Stimulated activated CD4-positive, alpha-beta T cell treated with anti-CD3 and anti-CD28 coated beads, Interleukin-12 subunit alpha, Interleukin-12 subunit beta, amount 100 ng/mL, for 24 hours (primary cell): ENCODE measurements around the gene SCNN1B.

Experiments used
- DNase-seq, 2 experiments: peaks; one replicate each; pipeline ENCODE4 v3.0.0-alpha.2; 2020; ENCODE audit warnings: low read depth in 2 of 2

SCNN1B gene

DNA sequence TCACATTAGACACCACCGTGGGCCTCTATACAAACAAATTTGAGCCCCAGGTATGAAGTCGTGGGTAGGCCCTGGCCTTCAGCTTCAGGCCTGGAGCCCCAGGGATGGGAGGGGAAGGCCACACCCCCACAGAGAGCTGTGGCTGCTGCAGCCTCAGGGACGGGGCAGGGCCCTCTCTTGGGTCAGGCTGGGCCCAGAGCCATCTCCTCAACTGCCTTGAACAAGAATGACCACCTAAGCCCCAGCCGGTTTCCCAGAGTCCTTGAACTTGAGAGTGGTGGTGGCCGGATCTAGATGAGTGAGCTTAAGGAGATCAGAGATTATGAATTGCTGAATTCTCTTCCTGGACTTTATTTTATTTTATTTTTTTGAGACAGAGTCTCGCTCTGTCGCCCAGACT lies 18.6 kb downstream of the SCNN1B start:
- no peak for DNase-seq

DNA sequence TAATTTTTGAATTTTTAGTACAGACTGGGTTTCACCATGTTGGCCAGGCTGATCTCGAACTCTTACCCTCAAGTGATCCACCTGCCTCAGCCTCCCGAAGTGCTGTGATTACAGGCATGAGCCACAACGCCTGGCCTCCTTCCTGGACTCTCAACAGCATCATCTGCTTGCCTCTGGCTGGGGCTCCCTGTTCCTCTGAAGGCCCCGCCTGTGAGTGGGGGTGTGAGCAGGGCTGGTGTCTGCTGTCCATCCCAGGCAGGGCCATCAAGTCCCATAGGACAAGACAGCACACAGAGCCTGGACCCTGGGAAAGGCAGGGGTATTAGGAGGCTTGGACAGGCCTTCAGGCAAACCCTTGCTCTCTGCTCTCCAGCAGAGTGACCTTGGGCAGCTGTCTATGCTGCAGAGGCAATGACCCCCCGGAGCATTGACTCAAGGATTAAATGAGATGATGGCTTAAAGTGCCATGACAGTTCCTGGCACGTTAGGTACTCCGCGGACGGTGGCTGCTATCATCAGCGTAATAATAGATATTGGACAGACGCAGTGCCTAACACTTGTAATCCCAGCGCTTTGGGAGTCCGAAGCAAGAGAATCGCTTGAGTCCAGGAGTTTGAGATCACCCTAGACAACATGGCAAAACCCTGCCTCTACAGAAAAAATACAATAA lies 19.2 kb downstream of the SCNN1B start:
- DNase-seq, result no peak

DNA sequence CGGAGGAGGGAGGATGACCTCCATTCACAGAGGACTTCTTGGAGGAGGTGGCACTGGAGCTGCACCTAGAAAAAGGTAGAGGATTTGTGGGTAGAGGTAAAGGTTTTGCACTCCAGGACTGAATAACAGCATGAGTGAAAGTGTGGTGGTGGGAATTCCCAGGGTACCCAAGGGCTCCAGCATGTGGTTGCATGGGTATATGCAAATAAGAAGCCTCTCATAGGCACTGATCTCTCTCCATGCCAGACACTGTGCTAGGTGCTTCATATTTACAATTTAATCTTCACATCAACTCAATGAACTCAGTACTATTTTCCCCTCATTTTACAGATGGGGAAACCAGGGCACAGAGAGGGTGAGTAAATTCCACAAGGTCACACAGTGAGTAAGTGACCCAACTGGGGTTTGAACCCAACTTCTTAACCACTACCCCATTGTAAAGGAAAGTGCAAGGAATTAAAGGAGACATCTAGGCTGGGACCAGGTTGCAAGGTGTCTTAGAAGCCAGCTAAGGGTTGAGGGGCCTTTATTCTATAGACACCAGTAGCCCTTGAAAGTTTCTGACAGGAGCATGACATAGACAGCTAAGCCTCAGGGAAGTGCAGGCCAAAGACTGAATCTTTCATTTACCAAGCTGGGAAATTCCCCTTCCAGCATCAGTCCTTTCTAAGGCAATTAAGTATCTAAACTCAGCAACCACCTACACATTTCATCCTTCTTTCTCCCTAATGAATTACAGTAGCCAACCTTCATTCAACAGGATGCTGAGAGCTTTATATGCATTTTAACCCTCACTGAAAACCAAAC lies 21.3 kb downstream of the SCNN1B start:
- no peak for DNase-seq

DNA sequence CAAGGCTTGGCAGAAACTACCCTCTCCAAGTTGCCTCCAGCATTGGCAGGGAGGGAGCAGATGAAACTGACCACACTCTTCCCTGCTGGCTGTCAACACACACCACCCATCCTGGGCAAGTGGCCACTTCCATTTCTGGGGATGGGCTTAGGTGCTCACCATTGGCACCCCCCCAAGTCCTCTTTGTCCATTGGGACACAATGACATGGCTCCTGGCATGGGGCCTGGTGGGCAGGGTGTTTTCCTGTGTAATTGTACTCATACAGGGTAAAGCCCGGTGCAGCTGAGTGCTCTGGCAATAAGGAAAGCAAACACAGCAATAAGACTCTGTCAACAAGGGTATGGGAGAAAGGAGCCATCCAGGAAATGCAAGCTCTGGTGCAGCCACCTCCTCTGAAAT lies 22.6 kb downstream of the SCNN1B start:
- no peak for DNase-seq

DNA sequence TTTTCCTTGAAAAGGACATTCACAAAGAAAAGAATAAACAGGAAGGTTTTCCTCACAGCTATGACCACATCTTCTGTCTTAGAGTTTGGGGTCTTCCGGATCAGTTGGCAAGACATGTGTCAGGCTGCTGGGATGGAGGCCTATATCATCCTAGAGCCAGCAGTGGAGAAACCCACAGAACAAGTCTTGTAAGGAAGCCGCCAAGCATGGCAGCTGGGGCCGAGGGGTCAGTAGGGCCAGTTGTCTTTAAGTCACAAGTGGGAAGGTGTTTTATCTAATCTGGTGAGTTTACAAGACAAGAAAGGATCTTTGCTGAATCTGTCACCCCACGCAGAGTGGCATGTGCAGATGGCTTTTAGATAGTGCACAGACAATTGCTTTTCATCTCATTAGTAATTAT lies 25.7 kb downstream of the SCNN1B start:
- no peak for DNase-seq

DNA sequence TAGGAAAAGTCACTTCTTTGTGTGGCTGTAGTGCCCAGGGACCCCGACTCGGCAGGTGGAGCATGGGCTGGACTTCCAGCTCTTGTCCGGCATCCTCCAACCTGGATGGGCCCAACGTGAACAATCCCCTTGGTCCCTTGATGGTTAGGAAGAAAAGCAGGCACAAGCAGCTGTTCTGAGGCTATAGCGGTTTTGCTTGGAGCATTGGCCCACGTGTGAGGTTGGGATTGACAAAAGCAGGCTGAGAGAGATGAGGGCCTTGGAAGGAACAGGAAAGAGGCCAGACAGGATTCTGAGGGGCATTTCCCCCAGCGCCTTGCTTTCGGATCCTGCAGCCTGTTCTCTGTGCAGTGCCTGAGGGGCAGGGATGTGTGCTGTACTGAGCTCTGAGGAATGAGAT lies 28.1 kb downstream of the SCNN1B start:
- no peak for DNase-seq

DNA sequence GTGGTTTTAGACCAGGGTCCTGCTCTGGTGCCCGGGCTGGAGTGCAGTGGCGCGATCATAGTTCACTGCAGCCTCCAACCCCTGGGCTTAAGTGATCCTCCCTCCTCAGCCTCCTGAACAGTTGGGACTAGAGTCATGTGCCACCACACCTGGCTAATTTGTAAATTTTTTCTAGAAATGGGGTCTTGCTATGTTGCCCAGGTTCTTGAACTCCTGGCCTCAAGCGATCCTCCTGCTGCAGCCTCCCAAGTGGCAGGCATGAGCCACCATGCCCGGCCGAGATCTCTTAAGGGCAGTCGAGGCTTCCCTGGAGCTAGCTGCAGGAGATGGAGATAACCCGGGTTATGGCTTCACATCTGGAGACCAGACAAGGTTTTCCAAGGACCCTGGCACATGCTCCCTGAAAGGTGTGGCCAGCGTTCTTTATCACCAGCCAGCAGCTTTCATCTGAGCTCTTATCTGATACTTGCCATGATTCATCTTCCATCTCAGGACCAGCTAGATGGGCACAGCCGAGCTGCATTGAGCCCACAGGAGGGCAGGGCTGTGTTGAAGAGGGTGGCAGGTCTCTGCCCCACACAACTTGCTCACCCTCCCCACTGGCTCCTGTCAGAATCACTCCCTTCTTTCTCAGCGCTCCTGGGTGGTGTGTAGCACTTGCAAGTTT lies 28.6 kb downstream of the SCNN1B start:
- no peak for DNase-seq

DNA sequence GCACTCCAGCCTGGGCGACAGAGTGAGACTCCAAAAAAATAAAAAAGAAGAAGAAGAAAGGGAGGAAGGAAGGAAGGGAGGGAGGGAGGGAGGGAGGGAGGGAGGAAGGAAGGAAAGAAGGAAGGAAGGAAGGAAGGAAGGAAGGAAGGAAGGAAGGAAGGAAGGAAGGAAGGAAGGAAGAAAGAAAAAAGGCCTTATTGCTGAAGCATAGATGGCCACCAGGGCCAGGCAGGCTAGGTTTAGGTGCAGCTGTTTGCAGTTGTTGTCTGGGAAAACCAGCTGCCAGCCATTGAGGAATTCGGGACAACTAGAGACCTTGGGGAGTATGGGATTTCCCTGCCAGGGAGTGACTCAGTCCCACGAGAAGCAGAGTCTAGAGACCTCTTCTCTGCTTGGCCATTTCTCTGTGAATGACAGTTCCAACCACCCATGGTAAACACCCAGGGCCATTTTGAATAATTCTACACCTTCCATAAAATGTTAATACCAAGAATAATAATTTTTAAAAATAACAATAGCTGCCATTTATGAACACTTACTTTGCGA lies 31.0 kb downstream of the SCNN1B start:
- DNase-seq, result no peak

DNA sequence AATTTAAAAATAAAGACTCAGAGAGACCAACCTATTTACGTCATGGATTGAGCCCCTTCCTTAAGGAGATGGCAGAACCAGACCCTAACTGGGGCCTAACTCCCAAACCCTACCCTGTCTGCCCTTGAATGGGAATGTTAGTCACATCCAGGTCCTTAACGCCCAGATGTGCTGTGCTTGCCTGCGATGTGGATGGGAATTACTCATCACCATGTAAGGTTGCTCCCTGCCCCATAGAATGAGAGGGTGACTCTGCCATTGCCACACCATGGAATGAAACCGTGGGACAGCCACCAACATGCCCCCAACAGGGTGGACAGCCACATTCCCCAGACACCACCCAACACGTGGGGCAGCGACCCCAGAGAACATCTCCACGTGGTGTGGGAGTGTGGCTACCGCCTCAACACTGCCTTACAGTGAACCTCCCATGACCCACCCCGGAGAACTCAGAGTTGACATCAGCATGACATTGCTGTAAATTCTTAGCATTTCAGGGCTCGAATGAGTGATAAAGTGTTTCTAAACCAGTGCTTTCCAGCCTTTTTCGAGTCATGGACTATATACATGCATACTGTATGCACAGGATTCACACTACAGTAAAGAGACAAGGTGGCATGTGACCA lies 31.8 kb downstream of the SCNN1B start:
- no peak for DNase-seq

DNA sequence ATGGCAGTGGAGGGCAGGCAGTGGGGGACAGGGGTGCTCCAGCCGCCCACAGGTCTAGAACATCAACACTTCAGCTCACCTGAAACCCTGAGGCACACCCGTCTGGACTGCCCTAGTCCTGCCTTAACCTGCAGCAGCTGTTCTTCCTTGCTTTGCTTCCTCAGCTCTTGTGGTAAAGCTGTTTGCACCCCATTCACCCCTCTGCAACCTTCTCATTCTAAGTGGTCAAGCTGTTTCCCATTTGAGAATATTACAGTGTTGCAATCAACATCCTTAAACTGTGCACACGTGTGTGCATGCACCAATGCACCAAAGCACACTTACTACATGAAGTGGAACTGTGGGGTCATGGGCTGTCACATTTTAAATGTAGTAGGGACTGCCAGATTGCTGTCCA lies 32.4 kb downstream of the SCNN1B start:
- no peak for DNase-seq

DNA sequence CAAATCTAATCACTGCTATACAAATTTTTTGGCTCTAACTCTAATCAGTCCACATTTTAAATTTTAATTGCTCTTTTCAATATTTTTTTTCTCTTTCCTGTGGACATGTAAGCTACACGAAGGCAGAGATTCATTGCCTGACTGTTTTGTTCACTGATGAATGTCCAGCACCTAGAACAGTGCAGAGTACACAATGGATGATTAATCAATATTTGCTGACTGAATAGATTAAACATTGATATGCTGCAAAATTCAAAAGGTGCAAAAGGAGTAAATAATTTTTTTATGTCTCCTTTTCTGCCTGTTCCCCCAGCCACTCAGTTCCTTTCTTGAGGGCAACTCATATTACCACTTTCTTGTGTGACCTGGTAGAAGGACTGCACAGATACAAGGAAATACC lies 32.8 kb downstream of the SCNN1B start:
- no peak for DNase-seq

DNA sequence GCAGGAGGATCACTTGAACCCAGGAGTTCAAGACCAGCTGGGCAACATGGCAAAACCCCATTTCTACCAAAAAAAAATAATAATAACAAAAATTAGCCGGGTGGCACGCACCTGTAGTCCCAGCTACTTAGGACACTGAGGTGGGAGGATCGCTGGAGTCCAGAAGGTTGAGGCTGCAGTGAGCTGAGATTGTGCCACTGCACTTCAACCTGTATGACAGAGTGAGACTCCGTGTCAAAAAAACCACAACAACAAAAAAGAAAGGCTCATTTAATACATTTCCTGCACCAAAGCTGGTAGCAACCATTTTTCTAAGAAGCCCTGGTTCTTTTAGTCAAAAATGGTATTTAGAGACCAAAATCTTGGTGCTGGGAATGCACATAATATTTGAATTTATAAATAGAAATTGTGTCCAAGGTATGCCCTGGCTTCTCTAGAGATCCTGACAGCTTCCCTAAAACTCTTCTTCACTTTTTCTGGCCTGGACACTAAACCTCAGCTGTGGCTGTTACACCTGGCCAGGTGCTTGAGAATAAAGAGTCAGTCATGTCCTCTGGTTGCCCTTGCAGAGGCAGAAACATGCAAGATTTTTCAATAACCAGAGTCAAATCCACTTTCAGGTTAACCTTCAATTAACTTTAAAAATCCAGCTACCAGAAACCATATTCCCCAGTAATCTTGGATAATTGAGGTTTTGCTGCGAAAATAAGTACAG lies 35.9 kb downstream of the SCNN1B start:
- DNase-seq, result no peak

DNA sequence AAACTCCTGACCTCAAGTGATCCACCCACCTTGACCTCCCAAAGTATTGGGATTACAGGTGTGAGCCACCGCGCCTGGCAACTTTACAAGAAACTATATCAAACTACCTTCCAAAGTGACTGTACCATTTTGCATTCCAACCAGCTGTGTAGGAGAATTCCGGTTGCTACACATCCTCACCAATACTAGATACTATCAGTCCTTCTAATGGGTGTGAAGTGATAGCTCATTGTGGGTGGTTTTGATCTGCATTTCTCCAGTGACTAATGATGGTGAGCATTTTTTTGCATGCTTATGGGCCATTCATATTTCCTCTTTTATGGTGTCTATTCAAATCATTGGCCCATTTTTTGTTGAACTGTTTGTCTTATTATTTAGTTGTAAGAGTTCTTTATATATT lies 37.7 kb downstream of the SCNN1B start:
- no peak for DNase-seq

DNA sequence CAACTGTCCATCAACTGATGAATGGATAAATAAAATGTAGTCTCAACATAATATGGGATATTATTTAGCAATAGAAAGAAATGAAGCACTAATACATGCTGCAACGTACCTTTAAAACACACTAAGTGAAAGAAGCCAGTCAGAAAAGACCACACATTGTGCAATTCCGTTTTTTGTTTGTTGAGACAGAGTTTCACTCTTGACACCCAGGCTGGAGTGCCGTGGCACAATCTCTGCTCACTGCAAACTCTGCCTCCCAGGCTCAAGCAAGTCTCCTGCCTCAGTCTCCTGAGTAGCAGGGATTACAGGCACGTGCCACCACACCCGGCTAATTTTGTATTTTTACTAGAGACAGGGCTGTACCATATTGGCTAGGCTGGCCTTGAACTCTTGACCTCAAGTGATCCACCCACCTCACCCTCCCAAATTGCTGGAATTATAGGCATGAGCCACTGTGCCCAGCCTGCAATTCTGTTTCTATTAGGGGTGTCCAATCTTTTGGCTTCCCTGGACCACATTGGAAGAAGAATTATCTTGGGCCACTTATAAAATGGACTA lies 40.1 kb downstream of the SCNN1B start:
- DNase-seq, result no peak

DNA sequence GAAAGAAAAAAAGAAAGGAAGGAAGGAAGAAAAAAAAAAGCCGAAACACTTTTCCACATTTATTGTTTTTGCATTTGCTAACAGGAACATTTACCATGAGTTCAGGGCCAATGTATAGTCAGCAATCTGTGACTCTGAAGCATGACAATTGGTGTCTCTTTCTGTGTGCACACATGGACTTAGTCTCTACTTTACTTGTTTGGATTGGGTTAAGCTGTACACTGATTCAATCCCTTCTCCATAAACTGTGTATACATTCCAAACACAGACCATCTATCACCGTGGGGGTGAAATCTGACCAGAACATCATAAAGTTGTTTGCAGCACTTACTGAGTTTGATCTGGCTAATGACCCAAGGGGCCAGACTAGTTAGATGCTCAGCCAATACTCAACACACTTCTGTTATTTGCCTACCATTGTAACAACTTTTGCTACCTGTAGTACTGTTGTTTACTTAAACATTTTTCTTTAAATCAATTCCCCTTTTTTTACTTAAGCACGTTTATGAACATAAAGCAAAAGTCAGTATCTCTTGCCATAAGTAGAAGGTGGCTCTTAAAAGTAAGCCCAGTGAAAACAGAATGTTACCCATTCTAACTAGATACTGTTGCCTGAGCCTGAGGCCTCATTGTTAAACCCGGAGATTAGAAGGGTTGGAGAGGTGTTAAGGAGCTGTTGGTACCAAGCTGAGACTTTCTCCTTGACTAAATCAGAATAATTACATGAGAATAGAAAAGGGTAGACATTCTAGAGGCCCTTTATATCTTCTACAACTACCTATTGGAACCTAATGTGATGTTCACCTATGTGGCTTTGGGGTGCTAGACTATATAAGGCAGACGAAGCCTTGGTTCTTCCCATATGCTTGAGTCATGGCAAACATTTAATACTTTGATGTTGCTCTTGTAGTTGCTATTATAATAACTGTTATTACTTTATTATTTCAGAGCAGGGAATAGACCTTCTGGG lies 41.8 kb downstream of the SCNN1B start:
- no peak for DNase-seq

DNA sequence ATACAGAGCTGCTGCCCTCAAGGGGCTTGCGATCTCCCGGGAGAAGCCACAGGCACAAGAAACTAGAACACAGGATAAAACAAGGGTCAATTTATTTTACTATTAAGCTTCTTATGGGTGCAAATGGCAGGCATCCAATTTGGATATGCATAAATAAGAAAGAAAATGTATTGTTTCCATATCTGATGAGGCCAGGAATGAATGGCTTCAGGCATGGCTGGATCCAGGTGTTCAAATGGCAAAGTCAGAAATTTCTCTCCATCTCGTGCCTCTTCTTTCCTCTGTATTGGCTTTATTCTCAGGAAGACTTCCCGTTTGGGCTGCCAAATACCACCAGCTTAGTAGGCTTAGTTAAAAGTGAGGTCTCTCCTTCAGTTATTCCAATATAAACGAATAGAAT lies 43.1 kb downstream of the SCNN1B start:
- DNase-seq, result no peak

DNA sequence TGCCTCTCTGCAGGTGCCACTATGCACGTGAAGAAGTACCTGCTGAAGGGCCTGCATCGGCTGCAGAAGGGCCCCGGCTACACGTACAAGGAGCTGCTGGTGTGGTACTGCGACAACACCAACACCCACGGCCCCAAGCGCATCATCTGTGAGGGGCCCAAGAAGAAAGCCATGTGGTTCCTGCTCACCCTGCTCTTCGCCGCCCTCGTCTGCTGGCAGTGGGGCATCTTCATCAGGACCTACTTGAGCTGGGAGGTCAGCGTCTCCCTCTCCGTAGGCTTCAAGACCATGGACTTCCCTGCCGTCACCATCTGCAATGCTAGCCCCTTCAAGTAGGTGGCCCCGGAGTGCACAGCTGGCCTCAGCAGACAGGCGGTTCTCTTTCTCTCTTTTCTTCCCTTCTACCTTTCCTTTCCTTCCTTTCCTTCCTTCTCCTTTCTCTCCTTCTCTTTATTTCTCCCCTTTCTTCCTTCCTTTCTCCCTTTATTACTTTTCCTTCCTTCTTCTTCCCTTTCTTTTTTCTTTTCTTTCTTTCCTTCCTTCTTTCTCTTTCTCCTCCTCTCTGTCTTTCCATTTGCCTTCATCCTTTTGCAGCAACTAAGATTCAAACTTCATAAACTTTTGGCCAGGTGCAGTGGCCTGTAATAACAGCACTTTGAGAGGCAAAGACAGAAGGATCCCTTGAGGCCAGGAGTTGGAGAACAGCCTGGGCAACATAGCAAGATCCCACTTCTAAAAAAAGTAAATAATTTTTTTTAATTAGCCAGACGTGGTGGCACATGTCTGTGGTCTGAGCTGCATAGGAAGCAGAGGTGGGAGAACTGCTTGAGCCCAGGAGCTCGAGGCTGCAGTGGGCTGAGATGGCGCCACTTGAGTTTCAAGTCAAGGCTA lies 46.7 kb downstream of the SCNN1B start:
- DNase-seq, result no peak

DNA sequence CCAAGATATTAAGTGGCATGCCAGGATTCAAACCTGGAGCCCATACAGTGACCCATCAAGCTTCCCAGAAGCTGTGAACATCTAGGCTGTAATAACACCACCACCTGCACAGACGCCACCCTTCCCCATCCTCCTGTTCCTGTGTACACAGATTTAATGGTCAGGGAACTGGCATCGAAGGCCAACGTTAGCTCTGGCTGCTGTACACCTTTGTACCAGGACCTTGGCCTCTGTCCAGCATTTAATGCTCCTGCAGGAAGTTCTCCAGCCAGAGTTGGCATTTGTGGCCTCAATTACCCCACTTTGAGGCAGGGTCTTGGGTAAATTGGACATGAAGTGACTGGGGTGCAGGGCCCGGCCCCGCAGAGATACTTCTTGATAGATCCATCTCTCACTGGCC lies 49.3 kb downstream of the SCNN1B start:
- DNase-seq, result no peak

DNA sequence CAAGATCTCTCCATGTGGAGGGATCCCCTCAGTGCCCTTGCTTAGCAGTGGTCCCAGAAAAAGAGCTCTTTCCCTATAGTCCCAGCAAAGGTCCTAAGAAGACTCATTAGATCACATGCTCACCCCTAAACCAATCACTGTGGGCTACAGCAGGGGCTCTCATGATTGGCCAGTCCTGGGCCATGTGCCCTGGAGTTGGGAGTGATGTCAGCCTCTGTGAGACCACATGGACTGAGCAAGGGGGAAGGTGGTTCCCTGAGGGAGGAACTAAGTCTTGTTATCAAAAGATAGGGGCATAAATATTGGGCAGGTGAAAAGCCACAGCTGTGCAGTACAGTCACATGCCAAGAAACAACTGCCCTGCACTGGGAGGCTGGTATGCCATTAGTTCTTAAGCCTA lies 51.3 kb downstream of the SCNN1B start:
- no peak for DNase-seq
